ENCODE data around the gene RPS14. TPM values are rescaled to one million over a fixed set of nuclear protein-coding genes. Genes with fewer than 3 reads are reported as not detected.

The RPS14 gene
- polyA plus RNA-seq, 1 donor from 2014 or later: 3,490 TPM

- Histone ChIP-seq H3K9me2 (ENCODE audit: insufficient read depth, low read length) (no peaks in the 10 kb centered on the region), H4K20me1 (ENCODE audit: insufficient read depth) (no peaks in the 10 kb centered on the region), H3K4me2 (ENCODE audit: low read length) (no peak overlapping the region), H3K27me3 (ENCODE audit: insufficient read depth, low read depth, low read length) (no peaks in the 10 kb centered on the region), H2AFZ (ENCODE audit: low read depth, low read length) (no peak overlapping the region), H3K79me2 (replicated peaks; ENCODE audit: insufficient read depth, low read length) (no peaks in the 10 kb centered on the region), H3K4me3 (ENCODE audit: low read length) (no peak overlapping the region), H3K9me3 (ENCODE audit: low read length) (no peaks in the 10 kb centered on the region), H3K27ac (ENCODE audit: low read length) (no peak overlapping the region), H3F3A (ENCODE audit: insufficient read depth, low read length, poor library complexity, severe bottlenecking) (no peaks in the 10 kb centered on the region), H3K36me3 (ENCODE audit: insufficient read depth, low read length) (no peaks in the 10 kb centered on the region), H3K9ac (ENCODE audit: low read length) (no peak overlapping the region)
- TF ChIP-seq SMC3 (conservative IDR thresholded peaks at IDR 0.05; ENCODE audit: poor library complexity) (no peak), RAD21 (conservative IDR thresholded peaks at IDR 0.05) (no peak), EZH2 (IDR thresholded peaks at IDR 0.05; ENCODE audit: borderline replicate concordance, insufficient read depth, low read length, poor library complexity, severe bottlenecking) (no peak), EP300 (conservative IDR thresholded peaks at IDR 0.05; ENCODE audit: poor library complexity, severe bottlenecking) (no peak), REST (IDR thresholded peaks at IDR 0.05; ENCODE audit: borderline replicate concordance) (no peak), MXI1 (conservative IDR thresholded peaks at IDR 0.05; ENCODE audit: poor library complexity, severe bottlenecking) (no peak), TAF1 (IDR thresholded peaks at IDR 0.05; ENCODE audit: low read depth) (no peak), POLR2AphosphoS5 (IDR thresholded peaks at IDR 0.05) (no peak), CTCF (IDR thresholded peaks at IDR 0.05; ENCODE audit: poor library complexity, severe bottlenecking) (no peak)
These were observed 55.4 kb downstream of the RPS14 start for GRCh38 chr5:150394131-150394530.

GRCh38 chr5:150393096-150393645 lies 56.4 kb downstream of the RPS14 start:
- H3K4me3 ChIP-seq (ENCODE audit: low read length): no peak overlapping the region
- H3K4me2 ChIP-seq (ENCODE audit: low read length): no peak overlapping the region
- H2AFZ ChIP-seq (ENCODE audit: low read depth, low read length): no peak overlapping the region
- no peak for TF ChIP-seq EZH2 (IDR thresholded peaks at IDR 0.05; ENCODE audit: borderline replicate concordance, insufficient read depth, low read length, poor library complexity, severe bottlenecking)
- no peak for TF ChIP-seq EP300 (conservative IDR thresholded peaks at IDR 0.05; ENCODE audit: poor library complexity, severe bottlenecking)
- TF ChIP-seq TAF1 (IDR thresholded peaks at IDR 0.05; ENCODE audit: low read depth): no peak
- TF ChIP-seq POLR2AphosphoS5 (IDR thresholded peaks at IDR 0.05): no peak
- no peak for TF ChIP-seq REST (IDR thresholded peaks at IDR 0.05; ENCODE audit: borderline replicate concordance)
- TF ChIP-seq RAD21 (conservative IDR thresholded peaks at IDR 0.05): no peak
- H3K9ac ChIP-seq (ENCODE audit: low read length): no peak overlapping the region
- no peaks in the 10 kb centered on the region for H4K20me1 ChIP-seq (ENCODE audit: insufficient read depth)
- H3K27me3 ChIP-seq (ENCODE audit: insufficient read depth, low read depth, low read length): no peaks in the 10 kb centered on the region
- H3K79me2 ChIP-seq (replicated peaks; ENCODE audit: insufficient read depth, low read length): no peaks in the 10 kb centered on the region
- H3K27ac ChIP-seq (ENCODE audit: low read length): no peak overlapping the region
- no peaks in the 10 kb centered on the region for H3K36me3 ChIP-seq (ENCODE audit: insufficient read depth, low read length)
- H3F3A ChIP-seq (ENCODE audit: insufficient read depth, low read length, poor library complexity, severe bottlenecking): no peaks in the 10 kb centered on the region
- no peaks in the 10 kb centered on the region for H3K9me2 ChIP-seq (ENCODE audit: insufficient read depth, low read length)
- H3K9me3 ChIP-seq (ENCODE audit: low read length): no peaks in the 10 kb centered on the region

Measured in neural cell (in vitro differentiated cells).